OCI-LY7 (cell line): ENCODE results near the gene OXSM.

ENCODE experiments used
- CTCF ChIP-seq: fragments of 200-600 bp; sonication (generic); conservative IDR thresholded peaks from 2 replicates; pipeline ENCODE4 v1.5.1; 2014; ENCODE audit warnings: mild to moderate bottlenecking, antibody characterized with exemption, low read length, moderate library complexity, mixed read lengths
- EZH2phosphoT487 ChIP-seq: fragments of 200-600 bp; sonication (generic); IDR thresholded peaks from 2 replicates; pipeline ENCODE4 v1.6.1; 2018; ENCODE audit warnings: low read depth, borderline replicate concordance, mild to moderate bottlenecking, mixed run types, antibody characterized with exemption, low read length, moderate library complexity, mixed read lengths

DNA sequence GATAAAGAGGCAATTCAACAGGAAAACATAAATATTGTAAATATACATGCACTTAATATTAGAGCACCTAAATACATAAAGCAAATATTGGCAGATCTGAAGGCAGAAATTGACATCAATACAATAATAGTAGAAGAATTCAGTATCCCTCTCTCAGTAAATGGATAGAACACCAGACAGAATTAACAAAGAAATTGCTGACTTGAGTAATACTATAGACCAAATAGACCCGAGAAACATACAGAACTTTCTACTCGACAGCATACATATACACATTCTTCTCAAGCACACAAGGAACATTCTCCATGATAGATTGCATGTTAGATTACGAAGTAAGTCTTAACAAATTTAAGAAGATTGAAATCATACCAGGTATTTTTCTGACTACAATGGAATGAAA, 50.2 kb downstream of the OXSM start:
- TF ChIP-seq CTCF (no peak), EZH2phosphoT487 (no peak)
